Stromal cell of bone marrow (primary cell): ENCODE measurements around the gene MRPL38.
A peak's percentile ranks its signal among the peaks of the same experiment; 100 is the strongest.
"Not testable (repeated sequence)": the region's sequence is repeated elsewhere in the genome, so short reads cannot be mapped to it uniquely, and the experiment has no call there.

ENCODE experiments used
- DNase-seq: peaks from one replicate; pipeline ENCODE4 v3.0.0-alpha.2; 2012; ENCODE audit warnings: low read depth

Gene MRPL38

DNA sequence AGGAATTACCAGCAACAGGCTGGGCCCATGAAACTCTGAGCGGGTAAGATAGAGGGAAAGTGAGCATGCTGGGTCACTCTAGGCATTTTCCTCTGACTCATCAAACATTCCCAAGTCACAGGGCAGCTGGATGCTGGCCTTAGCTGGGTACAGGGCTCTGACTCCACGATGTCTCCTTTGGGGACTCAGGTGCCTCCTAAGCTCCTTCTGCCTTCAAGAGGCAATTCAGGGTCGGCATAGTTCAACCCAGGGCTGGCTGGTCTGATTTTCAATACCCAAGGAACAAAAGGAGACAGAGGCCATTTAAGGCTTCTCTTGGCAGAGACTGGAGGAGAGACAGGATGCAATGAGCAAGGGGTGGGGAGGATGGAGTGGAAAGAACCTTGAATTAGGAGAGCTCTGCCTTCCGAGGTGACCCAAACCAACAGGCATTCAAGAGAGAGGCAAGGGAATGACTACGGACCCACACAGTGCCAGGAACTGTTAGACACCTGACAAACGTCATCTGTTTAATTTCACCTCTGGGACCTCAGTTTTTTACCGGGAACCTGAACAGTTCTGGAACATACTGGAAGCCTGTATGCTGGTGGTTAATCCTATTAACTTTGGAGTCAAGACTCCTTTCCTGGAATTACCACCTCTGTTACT lies 50.5 kb downstream of the MRPL38 start:
- peak; percentile 51 for DNase-seq

DNA sequence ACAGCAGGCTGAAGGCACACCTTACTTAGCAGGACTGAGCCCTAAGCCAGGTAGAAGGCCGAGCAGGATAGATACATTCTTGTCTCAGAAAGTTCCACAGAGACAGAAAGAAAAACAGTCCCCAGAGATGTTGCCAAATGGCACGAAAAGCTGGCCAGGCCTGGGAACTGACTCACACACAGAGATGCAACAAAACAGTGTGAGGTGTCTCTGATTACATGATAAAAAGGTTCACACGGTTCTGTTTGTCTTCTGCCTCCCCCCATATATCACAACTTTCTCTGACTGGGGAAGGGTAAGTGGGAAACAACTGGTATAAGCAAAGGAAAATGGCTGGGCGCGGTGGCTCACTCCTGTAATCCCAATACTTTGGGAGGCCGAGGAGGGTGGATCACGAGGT lies 51.3 kb downstream of the MRPL38 start:
- DNase-seq, result no peak

DNA sequence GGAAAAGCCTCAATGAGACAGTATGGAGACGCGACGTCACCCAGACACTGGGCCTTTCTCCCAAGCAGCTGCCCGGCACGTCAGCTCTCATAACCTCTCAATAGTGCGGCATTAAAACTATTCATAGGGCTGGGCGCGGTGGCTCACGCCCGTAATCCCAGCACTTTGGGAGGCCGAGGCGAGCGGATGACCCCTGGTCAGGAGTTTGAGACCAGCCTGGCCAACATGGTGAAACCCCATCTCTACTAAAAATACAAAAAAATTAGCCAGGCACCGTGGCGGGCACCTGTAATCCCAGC lies 53.0 kb downstream of the MRPL38 start:
- DNase-seq, result not testable (repeated sequence)

DNA sequence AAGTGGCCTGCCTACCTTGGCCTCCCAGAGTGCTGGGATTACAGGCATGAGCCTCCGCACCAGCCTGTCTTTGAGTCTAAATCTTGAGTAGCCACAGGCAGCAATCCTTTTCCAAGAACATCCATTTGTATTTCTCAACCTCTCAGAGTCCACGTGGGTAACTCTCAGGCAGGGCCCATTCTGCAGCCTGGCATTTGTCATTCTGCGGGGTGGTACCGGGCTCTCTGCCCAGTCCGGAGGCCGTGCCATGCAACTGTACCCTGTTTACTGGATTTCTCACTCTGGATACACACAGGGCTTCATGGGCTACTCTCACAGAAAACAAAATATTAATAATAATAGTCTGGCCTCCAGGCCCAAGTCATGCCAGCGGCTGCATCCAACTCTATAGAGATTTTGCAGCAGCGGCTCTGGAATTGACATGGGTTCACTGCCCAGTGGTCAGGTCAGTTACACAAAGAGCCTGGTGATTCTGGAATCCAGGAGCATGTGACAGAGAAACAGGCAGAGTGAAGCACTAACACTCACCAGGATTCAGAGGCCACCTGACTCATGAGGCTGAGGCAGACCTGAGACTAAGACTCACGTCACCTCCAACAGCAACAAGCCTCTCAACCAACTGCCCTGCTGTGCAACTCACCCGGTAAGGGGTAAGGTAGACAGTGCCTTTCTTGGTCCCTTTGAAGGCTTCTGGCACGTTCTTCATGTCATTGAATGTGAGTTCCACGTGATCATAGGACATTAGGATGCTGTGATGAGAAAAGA lies 53.6 kb downstream of the MRPL38 start:
- no peak for DNase-seq

DNA sequence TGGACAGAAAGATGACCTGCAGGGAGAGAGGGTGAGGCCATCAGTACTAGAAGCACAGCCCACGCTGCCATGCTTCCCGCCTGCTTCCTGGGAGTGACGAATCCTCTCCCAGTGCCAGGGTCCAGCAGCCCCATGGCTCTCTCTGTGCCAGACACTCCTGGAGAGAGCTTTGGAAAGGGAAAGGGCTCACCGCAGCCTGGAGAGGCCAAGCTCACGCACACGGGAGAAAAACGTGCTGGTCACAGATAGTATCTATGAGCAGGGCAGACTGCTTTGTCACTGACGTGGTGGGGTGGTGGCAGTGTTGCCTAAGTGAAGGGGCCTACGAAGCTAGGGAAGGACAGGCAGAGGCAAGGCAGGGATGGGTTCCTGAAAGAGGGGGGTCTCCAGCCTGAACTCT lies 55.0 kb downstream of the MRPL38 start:
- no peak for DNase-seq

DNA sequence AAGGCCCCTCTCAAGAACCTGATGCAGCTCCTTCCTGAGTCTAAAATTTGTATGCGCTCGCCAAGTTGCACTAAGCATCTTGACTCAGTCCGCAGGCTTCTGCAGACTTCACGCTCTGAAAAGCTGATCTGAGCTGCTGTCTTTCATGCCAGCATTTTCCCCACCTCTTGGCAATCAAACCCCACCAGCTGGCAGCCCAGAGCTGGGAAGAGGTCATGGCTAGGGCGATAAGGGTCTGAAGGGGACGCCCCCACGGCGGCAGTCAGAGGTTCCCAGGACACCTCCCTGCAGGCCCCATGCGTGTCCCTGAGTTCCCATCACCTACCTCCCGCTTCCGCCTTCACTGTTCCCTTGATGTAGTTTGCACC lies 55.4 kb downstream of the MRPL38 start:
- no peak for DNase-seq
